HG03159 (cell line): ENCODE measurements around the gene PGGT1B.
A peak's percentile ranks its signal among the peaks of the same experiment; 100 is the strongest.

Source experiments
- ATAC-seq: cut with Tn5 transposase; IDR thresholded peaks from one replicate; pipeline ENCODE4 v1.9.1; 2021; ENCODE audit warnings: mild to moderate bottlenecking, moderate library complexity; ENCODE audit not compliant: unreplicated experiment

The PGGT1B gene

DNA sequence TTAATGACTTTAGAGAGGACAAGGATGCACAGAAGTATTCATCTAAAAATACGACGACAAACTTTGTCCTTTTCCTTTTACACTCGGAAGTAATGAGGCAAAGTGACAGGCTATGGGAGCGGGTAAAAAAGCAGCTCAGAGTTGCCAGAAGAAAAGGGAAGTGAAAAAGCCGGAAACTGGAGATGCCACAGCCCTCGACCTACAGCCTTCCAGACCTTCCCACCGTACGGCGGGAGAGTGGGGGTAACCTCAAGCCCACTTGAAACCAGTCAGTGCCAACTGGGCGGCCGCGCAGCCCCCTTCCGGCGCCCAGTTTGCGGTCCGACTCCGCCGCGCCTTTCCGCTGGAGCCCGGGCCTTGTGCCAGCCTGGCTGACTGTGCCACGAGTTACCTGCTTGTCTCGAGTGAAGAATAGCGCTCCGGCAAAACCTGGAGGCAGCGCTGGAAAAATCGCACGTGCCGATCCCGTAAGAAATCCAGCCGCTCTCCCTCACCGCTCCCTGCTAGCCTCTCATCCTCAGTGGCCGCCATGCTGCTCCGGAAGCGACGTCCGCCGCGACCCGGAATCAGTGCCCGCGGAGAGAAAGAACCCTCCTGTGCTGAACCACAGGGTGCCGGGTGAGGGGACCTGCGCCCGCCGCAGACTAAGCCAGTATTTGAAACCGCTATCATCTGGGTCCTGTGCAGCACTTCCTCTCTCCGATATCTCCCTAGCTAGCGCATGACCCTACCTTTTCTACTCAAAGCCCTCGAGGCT is at the start of gene PGGT1B:
PGGT1B (minus strand) TSS at position 557 of the 757 bp plus-strand sequence; CDS start at position 531, 26 bp downstream.
- peak; percentile 89 for ATAC-seq

DNA sequence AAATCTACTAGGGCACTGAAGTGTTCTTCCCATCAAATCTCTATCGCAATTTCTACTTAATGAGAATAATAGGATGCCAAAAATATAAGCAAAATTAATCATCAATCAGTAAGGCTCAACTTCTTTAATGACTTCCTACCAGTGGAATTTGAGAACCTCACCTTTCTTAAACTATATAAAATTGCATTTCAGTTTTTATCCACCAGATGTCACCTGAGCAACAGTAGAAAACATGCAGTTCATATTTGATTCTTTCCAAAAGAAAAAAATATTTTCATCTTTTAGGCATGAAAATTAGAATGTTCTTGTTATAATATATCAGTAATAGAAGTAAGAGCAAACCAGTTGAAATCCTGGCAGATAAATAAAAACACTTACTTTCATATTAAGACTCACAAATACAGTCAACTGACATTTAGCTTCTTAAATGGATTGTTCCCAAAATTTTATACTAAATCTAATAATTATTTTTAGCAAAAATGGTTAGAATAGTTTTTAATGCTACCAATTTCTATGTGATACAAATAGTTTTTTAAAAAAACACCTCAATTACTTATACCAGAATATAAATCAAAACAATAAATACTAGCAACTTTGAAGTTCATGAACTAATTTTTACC is 47.2 kb upstream of the PGGT1B start:
- peak; percentile 58 for ATAC-seq

DNA sequence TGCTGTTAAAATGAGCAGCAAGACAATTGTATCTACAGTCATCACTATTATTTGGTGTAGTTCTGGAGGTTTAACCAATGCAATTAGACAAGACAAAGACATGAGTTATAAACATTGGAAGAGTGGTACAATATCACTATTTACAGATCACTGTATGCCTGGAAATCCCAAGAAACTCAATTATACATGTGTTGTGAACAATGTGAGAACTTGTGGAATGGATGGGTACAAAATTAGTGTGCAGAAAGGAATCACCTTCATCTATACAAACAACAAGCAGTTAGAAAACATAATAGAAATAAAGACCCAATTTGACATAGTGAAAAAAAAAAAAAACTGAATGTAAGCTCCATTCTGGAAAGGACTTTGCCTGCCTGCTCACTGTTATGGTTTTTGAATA is 46.1 kb upstream of the PGGT1B start:
- ATAC-seq, result no peak

DNA sequence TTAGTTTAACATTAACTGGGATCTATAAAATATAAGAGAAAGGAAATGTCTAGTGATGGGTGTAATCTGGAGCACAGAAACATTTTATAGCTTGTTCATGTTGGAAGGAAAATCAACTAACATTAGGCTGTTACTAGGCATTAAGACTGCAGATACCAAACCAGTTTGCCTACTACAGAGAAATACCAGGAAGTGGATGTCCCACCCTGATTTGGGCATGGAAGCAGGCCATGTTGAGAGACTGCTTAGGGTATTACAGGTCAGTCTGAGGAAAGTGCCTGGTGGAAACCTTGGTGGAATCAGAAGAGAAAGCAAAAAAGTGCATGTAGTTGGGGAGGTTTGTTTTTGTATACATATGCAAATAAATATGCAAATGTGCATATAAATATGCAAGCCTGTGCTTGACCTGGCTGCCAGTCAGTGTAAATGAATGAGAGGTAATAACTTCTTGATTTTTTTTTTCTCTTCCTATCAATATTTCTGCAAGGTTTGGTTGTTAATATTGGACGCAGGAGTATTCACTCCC is 43.4 kb upstream of the PGGT1B start:
- ATAC-seq, result no peak

DNA sequence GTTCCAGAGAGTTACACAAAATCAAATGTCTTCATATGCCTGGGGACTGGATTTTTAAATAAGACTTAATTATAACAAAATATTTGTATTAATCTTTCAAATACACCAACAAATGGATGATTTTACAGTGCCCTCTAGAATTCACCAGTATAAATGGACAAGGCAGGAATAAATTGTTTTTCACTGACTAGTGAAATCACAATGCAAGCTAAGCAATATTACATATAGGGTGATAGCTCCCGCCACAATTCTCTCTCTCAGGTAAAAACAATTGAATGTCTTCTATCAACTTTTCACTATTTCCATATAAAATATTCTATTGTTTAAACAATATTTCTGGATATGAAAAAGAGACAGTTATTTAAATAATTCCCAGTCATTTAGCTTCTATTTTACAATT is 41.8 kb upstream of the PGGT1B start:
- ATAC-seq, result no peak

DNA sequence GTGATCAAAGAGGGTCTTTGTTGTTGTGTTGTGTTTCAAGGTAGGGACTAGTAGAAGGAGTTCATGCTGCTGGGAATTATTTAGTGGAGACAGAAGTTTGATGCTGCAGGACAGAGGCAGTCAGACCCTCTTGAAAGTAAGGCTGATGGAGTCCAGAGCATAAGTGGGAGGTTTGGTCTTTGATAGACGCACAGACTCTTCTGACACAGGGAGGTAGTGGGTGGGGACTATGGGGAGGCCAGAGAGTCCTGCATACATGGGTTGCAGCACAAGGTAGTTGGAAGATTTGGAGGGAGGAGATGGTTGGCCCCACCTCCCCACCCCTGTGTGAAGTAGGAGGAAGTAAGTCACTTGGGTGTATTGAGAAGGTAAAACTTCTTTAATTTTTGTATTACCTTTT is 36.1 kb upstream of the PGGT1B start:
- ATAC-seq, result no peak

DNA sequence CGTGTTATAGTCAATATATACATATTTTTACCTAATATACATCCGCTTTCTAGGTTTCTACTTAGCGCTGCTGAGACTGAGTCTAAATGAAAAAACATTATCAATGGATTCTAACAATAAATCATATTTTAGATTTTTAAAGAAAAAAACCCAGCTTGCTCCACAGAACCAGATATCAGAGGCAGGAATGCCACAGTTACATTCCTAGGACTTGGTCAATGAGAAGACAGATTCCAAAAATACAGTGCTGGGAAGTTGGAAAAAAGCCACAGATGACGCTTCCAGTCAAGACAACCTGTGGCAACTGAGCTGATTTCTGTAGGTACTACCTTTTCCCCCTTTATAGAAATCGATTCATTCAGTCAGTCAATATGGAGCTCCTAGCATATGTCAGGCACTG is 34.4 kb upstream of the PGGT1B start:
- no peak for ATAC-seq

DNA sequence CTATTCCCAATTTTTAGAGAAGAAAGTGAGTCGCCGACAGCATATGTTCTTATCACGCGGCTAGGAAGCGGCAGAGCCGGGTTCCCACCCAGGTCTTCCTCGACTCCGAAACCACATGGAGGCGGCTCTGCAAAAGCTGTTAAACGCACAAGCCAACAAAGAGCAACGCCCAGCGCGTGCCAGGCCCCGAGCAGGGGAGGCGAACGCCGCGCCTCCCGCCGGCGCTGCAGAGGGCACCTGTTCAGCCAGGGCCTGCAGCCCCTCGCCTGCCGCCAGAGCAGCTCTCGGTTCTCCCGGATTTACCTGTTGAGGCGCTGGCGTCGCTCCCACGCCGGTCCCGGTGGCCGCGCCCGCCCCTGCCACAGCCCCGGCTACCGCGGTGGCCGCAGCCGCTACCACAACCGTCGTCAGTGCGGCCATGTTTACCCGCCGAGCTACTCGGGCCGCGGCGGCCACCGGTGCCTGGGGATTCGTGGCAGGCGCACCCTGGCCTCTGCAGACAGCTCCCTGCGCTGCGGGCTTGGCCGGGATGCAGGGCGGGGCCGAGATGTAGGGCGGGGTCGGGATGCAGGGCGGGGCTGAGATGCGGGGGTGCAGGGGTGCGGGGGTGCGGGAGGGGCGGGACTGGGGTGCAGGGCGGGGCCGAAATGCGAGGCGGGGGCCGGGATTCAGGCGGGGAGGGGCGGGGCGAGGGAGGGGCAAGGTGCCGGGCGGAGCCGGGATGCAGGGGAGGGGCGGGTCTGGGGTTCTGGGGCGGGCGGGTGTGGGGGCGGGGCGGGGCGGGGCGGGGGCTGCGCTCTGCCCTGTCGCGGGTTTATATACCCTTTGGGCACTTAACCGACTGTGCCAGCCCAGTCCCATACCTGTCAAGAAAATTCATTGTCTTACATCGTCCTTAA is 33.7 kb upstream of the PGGT1B start, which contains the start of gene CCDC112:
CCDC112 (minus strand) TSS at position 531 of the 899 bp plus-strand sequence; CDS start at position 420, 111 bp downstream.
- peak; percentile 84 for ATAC-seq

DNA sequence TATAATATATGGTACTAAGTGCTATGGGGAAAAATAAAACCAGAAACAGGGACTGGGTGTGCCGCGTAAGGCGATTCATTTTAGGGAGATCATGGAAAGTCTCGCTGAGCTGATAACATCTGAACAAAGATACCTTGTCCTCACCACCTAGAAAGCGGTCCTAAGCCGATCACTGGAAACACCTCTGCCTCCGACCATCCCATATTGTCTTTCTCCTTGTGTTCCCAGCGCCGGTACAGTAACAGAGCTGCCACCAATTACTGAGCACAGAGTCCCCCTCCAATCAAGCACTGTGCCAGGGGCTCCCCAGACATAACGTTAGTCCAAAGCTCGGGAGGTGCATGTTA is 33.1 kb upstream of the PGGT1B start:
- peak; percentile 20 for ATAC-seq

DNA sequence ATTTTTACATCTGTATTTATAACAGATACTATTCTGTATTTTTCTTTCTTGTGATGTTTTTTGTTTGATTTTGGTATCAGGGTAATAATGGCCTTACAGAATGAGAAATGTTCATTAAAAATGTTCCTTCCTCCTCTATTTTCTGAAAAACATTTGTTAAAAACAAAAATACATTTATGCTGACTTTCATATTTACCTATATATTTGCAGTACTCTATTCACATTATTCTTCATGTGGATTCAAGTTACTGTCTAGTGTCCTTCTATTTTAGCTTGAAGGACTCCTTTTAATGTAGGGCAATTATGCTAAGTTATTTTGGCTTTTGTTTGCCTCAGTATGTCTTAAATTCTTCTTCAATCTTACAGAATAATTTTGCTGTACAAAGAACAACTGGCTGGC is 28.7 kb upstream of the PGGT1B start:
- no peak for ATAC-seq

DNA sequence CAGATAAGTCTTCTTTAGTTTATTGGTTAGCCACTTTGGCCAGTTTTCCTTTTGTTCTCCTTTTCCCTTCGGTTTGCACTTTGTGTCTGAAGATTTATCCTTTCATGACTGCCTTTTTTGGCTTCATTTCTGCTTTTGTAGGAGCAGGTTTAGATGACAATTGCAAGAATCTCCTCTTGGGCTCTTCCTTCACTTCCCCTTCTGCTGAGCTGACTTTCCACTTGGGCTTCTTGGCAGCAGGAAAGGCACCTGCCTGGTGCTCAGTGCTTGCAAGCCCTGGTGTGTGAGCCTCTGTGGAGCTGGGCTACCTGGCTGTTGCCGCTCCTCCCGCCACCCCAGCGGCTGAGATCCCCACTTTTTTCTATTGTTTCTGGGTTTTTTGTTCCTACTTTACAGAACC is 26.4 kb upstream of the PGGT1B start:
- no peak for ATAC-seq

DNA sequence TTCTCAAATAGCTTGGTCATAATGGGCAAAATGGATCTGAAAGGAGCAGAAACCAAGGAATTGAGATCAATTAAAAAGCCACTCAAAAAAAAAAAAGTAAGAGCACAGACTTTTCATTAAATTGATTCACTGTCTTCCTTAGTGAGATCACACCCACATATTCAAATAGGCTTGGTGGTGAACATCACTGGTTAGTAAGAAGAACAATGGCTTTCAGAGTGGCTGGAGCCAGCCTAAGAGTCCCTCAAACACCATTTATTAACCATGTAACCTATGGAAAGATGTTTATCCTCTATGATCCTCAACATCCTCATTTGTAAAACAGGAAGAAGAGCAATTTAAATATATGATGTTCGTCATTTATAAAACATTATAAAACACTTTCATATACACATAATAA is 21.3 kb upstream of the PGGT1B start:
- no peak for ATAC-seq

DNA sequence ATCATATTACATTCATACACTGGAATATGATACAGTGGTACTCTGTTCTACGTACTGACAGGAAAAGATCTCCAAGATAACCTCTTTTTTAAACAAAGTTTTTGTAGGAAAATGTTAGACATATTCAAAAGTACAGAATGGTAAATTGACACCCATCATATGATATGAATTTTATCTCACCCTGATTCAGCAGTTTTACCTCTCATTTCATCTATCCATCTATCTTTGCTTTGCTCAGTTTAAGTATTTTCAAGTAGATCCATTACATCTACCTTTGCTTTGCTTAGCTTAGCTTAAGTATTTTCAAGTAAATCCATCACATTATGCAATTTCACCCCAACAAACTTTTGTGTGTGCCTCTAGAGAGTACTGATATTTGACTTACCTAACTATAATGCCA is 19.5 kb upstream of the PGGT1B start:
- ATAC-seq, result no peak

DNA sequence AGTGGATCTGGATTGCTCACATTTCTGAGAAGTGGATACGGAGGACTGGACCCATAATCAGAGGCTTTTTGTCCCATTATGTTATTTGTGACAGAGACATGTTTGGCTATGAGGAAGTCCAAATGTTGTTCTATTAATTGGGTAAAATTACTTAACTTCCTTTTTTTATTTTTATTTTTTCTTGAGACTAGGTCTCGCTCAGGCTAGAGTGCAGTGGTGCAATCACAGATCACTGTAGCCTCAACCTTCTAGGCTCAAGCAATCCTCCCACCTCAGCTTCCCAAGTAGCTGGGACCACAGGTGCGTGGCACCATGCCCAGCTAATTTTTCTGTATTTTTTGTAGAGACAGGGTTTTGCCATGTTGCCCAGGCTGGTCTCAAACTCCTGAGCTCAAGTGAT is 11.9 kb upstream of the PGGT1B start:
- no peak for ATAC-seq

DNA sequence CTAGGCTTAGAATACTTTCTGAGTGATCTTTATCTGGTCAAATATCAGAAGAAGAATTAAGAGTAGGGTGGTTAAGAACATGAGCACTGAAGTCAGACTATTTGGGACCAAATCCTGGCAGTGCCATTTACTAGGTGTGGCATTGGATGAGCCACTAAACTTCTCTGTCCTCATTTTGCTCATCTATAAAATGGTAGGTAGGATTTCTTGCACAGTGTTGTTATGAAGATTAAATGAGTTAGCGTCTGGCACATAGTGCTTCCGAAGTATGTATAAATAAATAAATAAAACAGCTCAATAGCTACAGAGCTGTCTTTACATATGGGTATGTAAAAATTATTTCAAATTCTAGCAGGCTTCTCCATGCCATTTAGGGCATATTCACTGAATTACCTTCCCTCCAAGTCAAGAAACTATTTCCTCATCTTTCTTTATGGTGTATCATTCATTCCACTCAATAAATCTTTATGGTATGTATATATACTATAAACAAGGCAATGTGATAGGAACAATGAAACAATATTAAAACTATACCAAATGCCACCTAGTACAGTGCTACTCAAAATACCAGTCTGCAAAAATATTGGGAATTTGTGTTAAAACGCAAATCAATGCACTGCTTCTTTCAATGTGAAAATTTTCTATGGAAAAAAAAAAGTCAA is 9.8 kb upstream of the PGGT1B start:
- ATAC-seq, result no peak

DNA sequence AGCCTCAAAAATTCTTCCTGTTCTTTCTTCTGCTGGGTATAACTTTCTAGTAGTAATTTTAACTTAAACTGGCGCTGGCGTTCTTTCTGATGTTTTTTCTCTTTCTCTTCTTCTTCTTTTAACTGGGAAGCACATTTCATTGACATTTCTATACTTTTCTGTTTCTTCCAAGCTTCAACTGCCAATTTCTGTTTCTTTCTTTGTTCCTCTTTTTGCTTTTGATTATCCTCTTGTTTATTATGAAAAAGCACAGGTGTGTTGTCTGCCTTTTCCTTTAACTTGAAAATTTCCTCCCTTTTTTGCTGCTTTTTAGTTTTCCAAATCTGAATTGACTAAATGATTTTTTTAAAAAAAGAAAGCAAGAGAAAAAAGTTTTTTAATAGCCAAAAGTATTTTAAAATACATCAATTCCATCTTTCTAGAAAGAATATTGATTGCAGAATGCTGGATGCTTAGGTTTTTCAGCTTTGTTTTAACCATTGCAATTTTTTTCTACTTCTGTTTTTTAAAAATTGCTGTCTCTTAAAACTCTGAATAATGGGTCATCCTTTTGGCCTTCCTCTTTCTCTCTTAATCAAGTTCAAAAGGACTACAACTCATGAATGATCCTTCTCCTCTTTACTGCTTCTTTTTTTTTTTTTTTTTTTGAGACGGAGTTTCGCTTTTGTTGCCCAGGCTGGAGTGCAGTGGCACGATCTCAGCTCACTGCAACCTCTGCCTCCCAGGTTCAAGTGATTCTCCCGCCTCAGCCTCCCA is 8.8 kb upstream of the PGGT1B start:
- no peak for ATAC-seq

DNA sequence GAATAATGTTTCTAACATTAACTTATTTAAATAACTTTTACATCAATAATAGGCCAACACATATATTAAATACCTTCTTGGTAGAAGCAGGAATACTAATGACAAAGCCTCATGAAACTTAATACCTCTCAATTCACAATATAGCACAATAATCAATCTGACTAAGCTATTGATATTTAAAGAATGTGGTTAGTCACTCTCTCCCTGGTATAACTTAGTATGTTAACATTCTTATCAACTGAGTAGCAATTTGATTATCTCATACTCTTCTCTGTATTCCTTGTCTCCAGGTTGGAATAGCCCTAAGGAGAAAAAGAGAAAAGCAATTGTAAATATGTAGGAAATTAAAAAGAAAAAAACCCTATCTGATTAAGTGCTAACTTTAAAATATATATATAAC is 4.9 kb upstream of the PGGT1B start:
- no peak for ATAC-seq

DNA sequence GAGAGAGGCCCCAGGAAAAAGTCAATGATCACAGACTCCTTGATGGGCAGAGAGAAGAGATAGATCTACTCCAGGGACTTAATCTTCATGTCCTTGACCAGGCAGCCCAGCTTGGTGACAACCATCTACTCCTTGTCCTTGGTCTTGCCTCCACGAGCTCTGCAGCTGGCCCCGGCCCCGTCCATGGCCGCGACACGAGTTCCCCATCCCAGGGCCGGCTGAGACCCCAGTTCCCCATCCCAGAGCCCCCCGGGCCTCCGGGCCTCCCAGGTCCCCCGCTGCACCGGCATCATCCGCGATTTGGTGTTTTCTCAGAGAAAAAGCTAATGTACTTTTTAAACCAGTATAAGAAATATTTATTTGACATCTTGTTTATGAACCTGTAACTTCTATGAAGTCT is 2.5 kb upstream of the PGGT1B start:
- no peak for ATAC-seq

DNA sequence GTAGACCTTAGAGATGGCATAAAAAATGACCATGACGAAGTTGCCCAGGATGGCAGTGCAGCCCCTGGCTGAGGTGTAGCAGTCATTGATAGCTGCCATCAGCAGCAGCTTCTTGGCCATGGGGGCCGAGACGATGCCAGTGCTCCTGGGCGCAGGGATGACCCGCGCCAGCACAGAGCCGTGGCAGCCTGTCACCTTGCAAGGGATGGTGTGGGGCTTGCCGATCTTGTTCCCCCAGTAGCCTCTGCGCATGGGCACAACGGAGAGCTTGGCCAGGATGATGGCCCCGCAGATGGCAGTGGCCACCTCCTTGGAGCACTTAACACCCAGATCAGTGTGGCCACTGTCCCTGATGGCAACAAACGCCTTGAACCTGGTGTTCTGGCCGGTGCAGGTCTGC is 2.1 kb upstream of the PGGT1B start:
- ATAC-seq, result no peak

DNA sequence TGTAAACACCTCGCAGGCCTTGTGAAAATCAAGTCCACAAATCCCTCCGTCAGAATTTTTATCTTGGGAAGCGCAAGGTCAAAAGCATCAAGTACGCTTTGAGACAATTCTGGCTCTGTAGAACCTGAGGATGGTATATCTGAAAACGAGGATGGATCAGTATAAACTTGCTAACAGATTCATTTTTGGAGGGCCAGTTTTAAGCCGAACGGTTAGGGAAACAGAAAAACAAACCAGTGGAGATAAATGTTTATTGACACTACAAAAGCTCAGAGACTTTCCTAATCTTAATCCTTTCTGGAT is 352 bp upstream of the PGGT1B start:
- no peak for ATAC-seq

DNA sequence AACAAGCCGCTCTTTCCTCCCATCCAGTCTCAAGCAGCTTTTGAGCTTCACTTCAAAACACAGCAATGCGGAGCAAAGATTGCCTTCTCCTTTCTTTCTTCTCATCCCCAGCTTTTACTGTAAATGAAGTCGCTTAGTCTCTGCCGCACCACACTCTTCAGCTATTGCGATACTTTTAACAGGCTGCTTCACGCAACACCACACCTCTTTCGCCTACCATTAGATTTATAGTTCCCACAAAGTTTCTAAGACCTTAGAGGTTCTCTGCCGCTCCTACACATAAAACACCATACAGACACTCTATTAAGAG is 711 bp downstream of the PGGT1B start:
- ATAC-seq, result peak; percentile 51
